Cardiac fibroblast (primary cell): Measurements from ENCODE around the gene RFESD.

Experiments
- DNase-seq, 2 donors: peaks; one replicate each; pipeline versions ENCODE4 v3.0.0 to v3.0.0-alpha.2; 2010; ENCODE audit warnings: low read depth in 2 of 2
- H3K4me3 ChIP-seq, 2 donors: replicated peaks in 1 of 2; 1 replicate in 1 of 2; 2 replicates in 1 of 2; pipeline ENCODE4 v1.5.1; 2011; ENCODE audit warnings: low read depth in 2 of 2, low read length in 2 of 2, mild to moderate bottlenecking in 2 of 2, moderate library complexity in 1 of 2
- TF ChIP-seq, protein P1 (sequence below): IDR thresholded peaks from one replicate; pipeline ENCODE4 v1.5.1; 2011; ENCODE audit warnings: low read depth, mild to moderate bottlenecking, low read length, inconsistent platforms

Gene RFESD

DNA sequence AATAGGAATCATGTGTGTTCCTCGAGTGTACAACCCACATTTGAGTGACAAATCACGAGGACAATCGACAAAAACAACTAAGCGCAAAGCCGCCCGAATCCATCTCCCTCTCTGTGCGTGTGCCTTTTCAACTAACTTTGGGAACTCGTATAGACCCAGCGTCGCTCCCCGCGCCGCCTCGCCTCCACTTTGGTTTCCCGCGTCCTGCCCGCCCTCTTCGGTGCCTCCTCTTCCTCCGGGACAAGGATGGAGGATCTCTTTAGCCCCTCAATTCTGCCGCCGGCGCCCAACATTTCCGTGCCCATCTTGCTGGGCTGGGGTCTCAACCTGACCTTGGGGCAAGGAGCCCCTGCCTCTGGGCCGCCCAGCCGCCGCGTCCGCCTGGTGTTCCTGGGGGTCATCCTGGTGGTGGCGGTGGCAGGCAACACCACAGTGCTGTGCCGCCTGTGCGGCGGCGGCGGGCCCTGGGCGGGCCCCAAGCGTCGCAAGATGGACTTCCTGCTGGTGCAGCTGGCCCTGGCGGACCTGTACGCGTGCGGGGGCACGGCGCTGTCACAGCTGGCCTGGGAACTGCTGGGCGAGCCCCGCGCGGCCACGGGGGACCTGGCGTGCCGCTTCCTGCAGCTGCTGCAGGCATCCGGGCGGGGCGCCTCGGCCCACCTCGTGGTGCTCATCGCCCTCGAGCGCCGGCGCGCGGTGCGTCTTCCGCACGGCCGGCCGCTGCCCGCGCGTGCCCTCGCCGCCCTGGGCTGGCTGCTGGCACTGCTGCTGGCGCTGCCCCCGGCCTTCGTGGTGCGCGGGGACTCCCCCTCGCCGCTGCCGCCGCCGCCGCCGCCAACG lies 26.3 kb upstream of the RFESD start, which contains the start of gene GPR150:
TSS of gene GPR150 (plus strand) at position 58 of the 840 bp plus-strand sequence. CDS start at position 247, 189 bp downstream.
- peak within 1 kb of the TSS; percentile 52 to 58 for H3K4me3 ChIP-seq
- TF ChIP-seq, protein P1, sequence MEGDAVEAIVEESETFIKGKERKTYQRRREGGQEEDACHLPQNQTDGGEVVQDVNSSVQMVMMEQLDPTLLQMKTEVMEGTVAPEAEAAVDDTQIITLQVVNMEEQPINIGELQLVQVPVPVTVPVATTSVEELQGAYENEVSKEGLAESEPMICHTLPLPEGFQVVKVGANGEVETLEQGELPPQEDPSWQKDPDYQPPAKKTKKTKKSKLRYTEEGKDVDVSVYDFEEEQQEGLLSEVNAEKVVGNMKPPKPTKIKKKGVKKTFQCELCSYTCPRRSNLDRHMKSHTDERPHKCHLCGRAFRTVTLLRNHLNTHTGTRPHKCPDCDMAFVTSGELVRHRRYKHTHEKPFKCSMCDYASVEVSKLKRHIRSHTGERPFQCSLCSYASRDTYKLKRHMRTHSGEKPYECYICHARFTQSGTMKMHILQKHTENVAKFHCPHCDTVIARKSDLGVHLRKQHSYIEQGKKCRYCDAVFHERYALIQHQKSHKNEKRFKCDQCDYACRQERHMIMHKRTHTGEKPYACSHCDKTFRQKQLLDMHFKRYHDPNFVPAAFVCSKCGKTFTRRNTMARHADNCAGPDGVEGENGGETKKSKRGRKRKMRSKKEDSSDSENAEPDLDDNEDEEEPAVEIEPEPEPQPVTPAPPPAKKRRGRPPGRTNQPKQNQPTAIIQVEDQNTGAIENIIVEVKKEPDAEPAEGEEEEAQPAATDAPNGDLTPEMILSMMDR, result no peak
- peak; percentile 48 to 52 for DNase-seq

DNA sequence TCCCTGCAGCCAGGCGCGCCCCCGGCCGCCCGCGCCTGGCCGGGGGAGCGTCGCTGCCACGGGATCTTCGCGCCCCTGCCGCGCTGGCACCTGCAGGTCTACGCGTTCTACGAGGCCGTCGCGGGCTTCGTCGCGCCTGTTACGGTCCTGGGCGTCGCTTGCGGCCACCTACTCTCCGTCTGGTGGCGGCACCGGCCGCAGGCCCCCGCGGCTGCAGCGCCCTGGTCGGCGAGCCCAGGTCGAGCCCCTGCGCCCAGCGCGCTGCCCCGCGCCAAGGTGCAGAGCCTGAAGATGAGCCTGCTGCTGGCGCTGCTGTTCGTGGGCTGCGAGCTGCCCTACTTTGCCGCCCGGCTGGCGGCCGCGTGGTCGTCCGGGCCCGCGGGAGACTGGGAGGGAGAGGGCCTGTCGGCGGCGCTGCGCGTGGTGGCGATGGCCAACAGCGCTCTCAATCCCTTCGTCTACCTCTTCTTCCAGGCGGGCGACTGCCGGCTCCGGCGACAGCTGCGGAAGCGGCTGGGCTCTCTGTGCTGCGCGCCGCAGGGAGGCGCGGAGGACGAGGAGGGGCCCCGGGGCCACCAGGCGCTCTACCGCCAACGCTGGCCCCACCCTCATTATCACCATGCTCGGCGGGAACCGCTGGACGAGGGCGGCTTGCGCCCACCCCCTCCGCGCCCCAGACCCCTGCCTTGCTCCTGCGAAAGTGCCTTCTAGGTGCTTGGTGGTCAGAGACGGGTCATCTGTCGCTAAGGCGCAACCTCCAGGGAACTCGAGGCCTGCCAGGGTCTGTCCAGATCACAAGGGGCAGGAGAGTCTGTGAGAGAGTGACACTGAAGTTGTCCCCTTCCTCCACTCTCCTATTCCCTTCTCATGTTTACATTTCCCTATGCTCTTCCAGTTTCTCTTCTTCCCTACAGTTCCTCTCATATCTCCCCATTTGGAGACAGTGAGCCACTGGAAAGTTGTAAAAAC lies 25.4 kb upstream of the RFESD start:
- peak; percentile 18 to 23 for DNase-seq
- H3K4me3 ChIP-seq, result peak overlapping the region; percentile 27 to 47
- TF ChIP-seq, protein P1, result no peak

DNA sequence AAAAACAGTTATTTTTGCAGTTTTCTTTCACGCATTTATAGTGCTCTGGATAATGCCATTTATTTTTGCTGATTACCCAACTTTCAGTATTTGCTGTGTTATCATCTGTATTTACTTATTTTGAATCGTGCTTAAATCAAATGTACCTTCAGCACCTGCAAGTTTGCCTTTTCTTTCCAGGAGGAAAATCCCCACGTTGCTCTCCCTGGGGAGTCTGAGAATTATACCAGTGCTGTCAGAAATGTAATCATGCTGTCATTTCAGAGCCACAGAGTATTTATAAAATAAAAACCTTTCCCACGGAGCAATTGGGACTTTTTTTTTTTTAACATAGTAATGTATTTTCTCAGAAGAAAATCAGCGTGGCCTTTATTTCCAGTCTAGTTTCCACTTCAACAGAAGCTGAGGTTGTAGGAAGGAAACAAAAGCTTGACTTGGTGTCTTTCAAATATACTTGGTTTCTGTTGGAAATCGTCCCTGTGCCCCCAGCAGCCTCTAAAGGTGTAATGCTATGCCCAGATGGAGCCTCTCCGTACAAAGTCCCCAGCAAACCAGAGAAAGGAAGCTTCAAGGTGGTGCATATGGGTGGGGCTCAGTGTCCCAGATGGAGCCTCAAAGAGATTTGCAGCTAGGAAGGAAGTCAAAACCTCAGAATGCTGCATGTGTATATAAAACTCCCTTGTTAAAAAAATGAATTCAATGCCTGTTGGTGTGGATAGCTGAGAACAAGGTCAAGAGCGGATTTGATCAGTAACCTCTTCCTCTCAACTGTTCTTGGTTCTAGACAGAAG lies 24.5 kb upstream of the RFESD start:
- TF ChIP-seq, protein P1, result no peak
- DNase-seq, result no peak
- no peak overlapping the region for H3K4me3 ChIP-seq

DNA sequence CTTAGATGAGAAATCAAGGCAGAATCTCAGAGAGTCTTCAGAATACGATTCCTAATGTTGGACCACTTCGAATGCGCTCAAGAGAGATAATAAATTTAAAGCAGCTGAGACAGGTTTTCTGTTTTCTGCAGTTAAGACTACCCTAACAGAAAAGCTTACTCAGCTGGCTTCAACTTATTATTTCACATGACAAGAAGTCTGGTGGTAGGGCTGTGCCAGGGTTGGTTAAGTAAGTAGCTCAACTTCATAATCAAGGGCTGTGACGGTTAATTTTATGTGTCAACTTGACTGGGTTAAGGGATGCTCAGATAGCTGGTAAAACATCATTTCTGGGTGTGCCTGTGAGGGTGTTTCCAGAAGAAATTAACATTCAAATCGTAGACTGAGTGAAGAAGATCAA lies 22.9 kb upstream of the RFESD start:
- no peak for DNase-seq
- no peak overlapping the region for H3K4me3 ChIP-seq
- TF ChIP-seq, protein P1, result no peak

DNA sequence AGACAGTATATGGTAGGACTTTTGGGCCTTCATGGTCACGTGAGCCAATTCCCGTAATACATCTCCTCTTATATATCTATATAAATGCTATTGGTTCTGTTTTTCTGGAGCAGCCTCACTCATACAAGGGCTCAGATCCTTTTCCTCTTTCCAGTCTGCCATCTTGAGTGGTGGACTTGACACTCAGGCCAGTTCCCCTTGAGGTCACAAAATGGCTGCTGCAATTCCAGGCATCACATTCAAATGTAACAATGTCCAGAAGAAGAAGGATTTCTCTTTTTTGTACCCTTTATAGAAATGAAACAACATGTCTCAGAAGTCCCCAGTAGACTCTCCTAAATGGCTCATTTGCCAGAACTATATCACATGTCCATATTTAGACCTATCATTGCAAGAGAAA lies 22.2 kb upstream of the RFESD start:
- TF ChIP-seq, protein P1, result no peak
- DNase-seq, result no peak
- H3K4me3 ChIP-seq, result no peak overlapping the region

DNA sequence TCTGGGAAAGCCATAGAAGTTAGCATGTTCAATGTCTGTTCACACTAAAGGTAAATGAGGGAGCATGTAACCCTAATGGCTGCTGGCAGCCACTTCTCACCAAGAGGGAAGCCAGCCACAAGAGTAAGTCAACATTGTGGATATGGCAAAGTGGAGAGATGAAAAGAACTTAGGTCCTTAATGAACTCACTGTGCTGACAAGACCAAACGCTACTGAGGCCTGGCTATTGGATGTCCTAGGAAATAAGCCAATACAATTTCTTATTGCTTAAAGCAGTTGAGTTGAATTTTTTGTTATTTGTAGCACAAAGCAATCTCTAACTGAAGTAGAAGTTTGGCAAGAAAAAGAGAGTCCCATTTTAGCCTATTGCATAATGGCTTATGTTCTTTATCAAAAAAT lies 19.9 kb upstream of the RFESD start:
- TF ChIP-seq, protein P1, result no peak
- DNase-seq, result peak in 1 of 2 donors; percentile 31
- H3K4me3 ChIP-seq, result no peak overlapping the region
